SK-N-SH (cell line): ENCODE measurements around the gene FRRS1L. TPM values are rescaled to one million over a fixed set of nuclear protein-coding genes. Genes with fewer than 3 reads are reported as not detected.

Experiments used
- CTCF ChIA-PET: fragments of 300-600, 350-600 bp; formaldehyde crosslinking; extraction: SDS; loops from one replicate; lab custom pipeline; 2021; lab: Yijun Ruan, JAX
- POLR2A ChIA-PET: fragments of 350-600 bp; sonication (Branson Sonifier 250); formaldehyde crosslinking; extraction: SDS; loops from one replicate; lab custom pipeline; 2020; ENCODE audit warnings: antibody characterized with exemption, inconsistent platforms; lab: Yijun Ruan, JAX
- DNase-seq: peaks from one replicate; pipeline ENCODE4 v3.0.0; 2012
- H2AFZ ChIP-seq: fragments of 200-600 bp; sonication (generic); 2 replicates; pipeline ENCODE4 v1.8.1; 2016; ENCODE audit warnings: antibody characterized with exemption, mild to moderate bottlenecking, low read depth
- H3F3A ChIP-seq: fragments of 200-600 bp; sonication (generic); replicated peaks from 2 replicates; pipeline ENCODE3; 2016; ENCODE audit warnings: antibody characterized with exemption, mild to moderate bottlenecking; ENCODE audit not compliant: insufficient read depth
- H3K27ac ChIP-seq, 2 experiments: fragments of 200-500 bp in 1 of 2; fragments of 200-600 bp in 1 of 2; sonication (Bioruptor generic) in 1 of 2; sonication (generic), shearing (Covaris generic) in 1 of 2; 2 replicates each; pipeline versions ENCODE4 v1.5.1 to v1.6.1; 2014 to 2016; ENCODE audit warnings: low read depth in 2 of 2, inconsistent platforms in 1 of 2, low read length in 1 of 2, mild to moderate bottlenecking in 1 of 2, mixed read lengths in 1 of 2
- H3K27me3 ChIP-seq: fragments of 200-600 bp; sonication (generic), shearing (Covaris generic); 2 replicates; pipeline ENCODE4 v1.6.1; 2016; ENCODE audit warnings: mixed run types; ENCODE audit not compliant: insufficient read depth
- H3K36me3 ChIP-seq, 2 experiments: fragments of 200-500 bp in 1 of 2; fragments of 200-600 bp in 1 of 2; sonication (Bioruptor generic) in 1 of 2; sonication (generic) in 1 of 2; replicated peaks in 1 of 2; 2 replicates each; pipeline versions ENCODE3 to v1.5.1; 2014 to 2016; ENCODE audit warnings: low read length in 1 of 2, mild to moderate bottlenecking in 1 of 2; ENCODE audit not compliant: insufficient read depth in 2 of 2, control insufficient read depth in 1 of 2
- H3K4me1 ChIP-seq, 2 experiments: fragments of 200-500 bp in 1 of 2; fragments of 200-600 bp in 1 of 2; sonication (Bioruptor generic) in 1 of 2; sonication (generic), shearing (Covaris generic) in 1 of 2; 2 replicates each; pipeline versions ENCODE4 v1.5.1 to v1.6.1; 2014 to 2016; ENCODE audit warnings: low read depth in 1 of 2, low read length in 1 of 2, mixed run types in 1 of 2; ENCODE audit not compliant: insufficient read depth in 2 of 2, control insufficient read depth in 1 of 2
- H3K4me2 ChIP-seq: fragments of 200-600 bp; sonication (generic), shearing (Covaris generic); 2 replicates; pipeline ENCODE4 v1.6.1; 2017; ENCODE audit warnings: mixed run types
- H3K4me3 ChIP-seq, 2 experiments: fragments of 200-500 bp in 1 of 2; fragments of 200-600 bp in 1 of 2; sonication (Bioruptor generic) in 1 of 2; sonication (generic), shearing (Covaris generic) in 1 of 2; 2 replicates each; pipeline versions ENCODE4 v1.5.1 to v1.8.1; 2014 to 2016; ENCODE audit warnings: low read depth in 2 of 2, inconsistent platforms in 1 of 2, low read length in 1 of 2, mild to moderate bottlenecking in 1 of 2, mixed read lengths in 1 of 2, moderate library complexity in 1 of 2
- H3K79me2 ChIP-seq: fragments of 200-600 bp; sonication (generic); 2 replicates; pipeline ENCODE4 v1.8.1; 2017; ENCODE audit warnings: mild to moderate bottlenecking; ENCODE audit not compliant: insufficient read depth
- H3K9ac ChIP-seq: fragments of 200-600 bp; sonication (generic); 2 replicates; pipeline ENCODE4 v1.6.1; 2017; ENCODE audit warnings: mixed run types
- H3K9me2 ChIP-seq: fragments of 200-600 bp; sonication (generic); 2 replicates; pipeline ENCODE4 v1.6.1; 2017; ENCODE audit warnings: mixed run types
- H3K9me3 ChIP-seq: fragments of 200-600 bp; sonication (generic); 2 replicates; pipeline ENCODE4 v1.6.1; 2017; ENCODE audit warnings: mixed run types, mild to moderate bottlenecking, moderate library complexity
- H4K20me1 ChIP-seq: fragments of 200-600 bp; sonication (generic); 2 replicates; pipeline ENCODE4 v1.6.1; 2017; ENCODE audit warnings: mild to moderate bottlenecking, mixed run types; ENCODE audit not compliant: insufficient read depth
- CHD2 ChIP-seq: fragments of 150-350 bp; IDR thresholded peaks from 2 replicates; pipeline ENCODE4 v1.6.1; 2018; ENCODE audit warnings: low read length; ENCODE audit not compliant: partially characterized antibody
- CTCF ChIP-seq: fragments of 200-600 bp; sonication (generic); IDR thresholded peaks from 2 replicates; pipeline ENCODE4 v1.6.1; 2017; ENCODE audit warnings: antibody characterized with exemption, mild to moderate bottlenecking, moderate library complexity
- EP300 ChIP-seq, 2 experiments: IDR thresholded peaks; 2 replicates each; pipeline versions ENCODE4 v1.4.0 to v1.6.1; 2012; ENCODE audit warnings: borderline replicate concordance in 1 of 2, low read depth in 1 of 2, low read length in 1 of 2
- FOXJ3 ChIP-seq: sonication (generic); formaldehyde crosslinking; IDR thresholded peaks from 2 replicates; pipeline ENCODE4 v1.5.1; 2020; ENCODE audit warnings: mild to moderate bottlenecking, missing genetic modification reagents
- FOXM1 ChIP-seq: IDR thresholded peaks from 2 replicates; pipeline ENCODE4 v1.4.0; 2012; ENCODE audit warnings: low read depth, mild to moderate bottlenecking
- MAX ChIP-seq: IDR thresholded peaks from 2 replicates; pipeline ENCODE4 v1.4.0; 2012; ENCODE audit warnings: low read depth
- NFIC ChIP-seq: IDR thresholded peaks from 2 replicates; pipeline ENCODE4 v1.4.0; 2012; ENCODE audit warnings: borderline replicate concordance
- NRF1 ChIP-seq: IDR thresholded peaks from 2 replicates; pipeline ENCODE4 v1.6.1; 2012; ENCODE audit warnings: low read depth, mild to moderate bottlenecking, low read length
- PBX3 ChIP-seq: IDR thresholded peaks from 2 replicates; pipeline ENCODE4; 2012
- RFX5 ChIP-seq: IDR thresholded peaks from 2 replicates; pipeline ENCODE4 v1.6.1; 2012; ENCODE audit warnings: mild to moderate bottlenecking, improper control_type of control experiment, low read length
- RXRA ChIP-seq: IDR thresholded peaks from 2 replicates; pipeline ENCODE4 v1.4.0; 2012; ENCODE audit warnings: low read depth, mild to moderate bottlenecking, borderline replicate concordance
- SIN3A ChIP-seq: IDR thresholded peaks from 2 replicates; pipeline ENCODE4 v1.6.1; 2012; ENCODE audit warnings: low read depth, mild to moderate bottlenecking, low read length, moderate library complexity, borderline replicate concordance
- SMC3 ChIP-seq: IDR thresholded peaks from 2 replicates; pipeline ENCODE4 v1.6.1; 2012; ENCODE audit warnings: low read depth, low read length, improper control_type of control experiment
- TAF1 ChIP-seq: IDR thresholded peaks from 2 replicates; pipeline ENCODE4 v1.6.1; 2012; ENCODE audit warnings: low read depth, mild to moderate bottlenecking, low read length, moderate library complexity, borderline replicate concordance
- TCF12 ChIP-seq: IDR thresholded peaks from 2 replicates; pipeline ENCODE4 v1.4.0; 2012
- TEAD4 ChIP-seq: IDR thresholded peaks from 2 replicates; pipeline ENCODE4 v1.4.0; 2012; ENCODE audit warnings: mild to moderate bottlenecking, borderline replicate concordance; ENCODE audit not compliant: insufficient read depth
- USF1 ChIP-seq: IDR thresholded peaks from 2 replicates; pipeline ENCODE4 v1.4.0; 2012; ENCODE audit warnings: low read depth, borderline replicate concordance
- ZBTB33 ChIP-seq: IDR thresholded peaks from 2 replicates; pipeline ENCODE4 v1.4.0; 2012; ENCODE audit warnings: low read depth, borderline replicate concordance
- WGBS: methylation state at CpG from one replicate; pipeline ENCODE4 v1.1.6; 2017; ENCODE audit warnings: low lambda C conversion rate; 5-methylcytosine and 5-hydroxymethylcytosine counted together
- polyA plus RNA-seq, 3 experiments: library from polyadenylated mRNA; depleted of rRNA; stranded (reverse); fragments of >200 nt; gene quantifications; 2 replicates each; pipeline ENCODE4 v1.2.3, GENCODE V29; 2012

Gene FRRS1L
- polyA plus RNA-seq, 1 of the 3 experiments (the other 2 are of a cell fraction), result 3.7 TPM

- Histone ChIP-seq H2AFZ (no peak overlapping the region), H3K4me2 (no peak overlapping the region), H3K9me3 (no peaks in the 10 kb centered on the region), H3K9me2 (no peaks in the 10 kb centered on the region), H3K4me3 (no peak overlapping the region), H3K4me1 (peaks cover 0 to 12% of the 10 kb centered on the region in 2 experiments; a peak in 1 of 4 replicates), H3K9ac (no peak overlapping the region), H3K79me2 (no peaks in the 10 kb centered on the region), H3F3A (no peaks in the 10 kb centered on the region), H4K20me1 (no peaks in the 10 kb centered on the region), H3K36me3 (no peaks in the 10 kb centered on the region), H3K27ac (no peak overlapping the region), H3K27me3 (no peaks in the 10 kb centered on the region)
- CTCF ChIA-PET, result no interaction called here
- no peak for TF ChIP-seq RXRA
- TF ChIP-seq CTCF, result no peak
- TF ChIP-seq NRF1, result no peak
- no peak for TF ChIP-seq CHD2
- TF ChIP-seq SMC3, result no peak
- no peak for TF ChIP-seq FOXJ3 (CRISPR knock-in tag)
- no peak for TF ChIP-seq EP300 (IDR thresholded peaks at IDR 0.05; ENCODE audit: borderline replicate concordance in 1 of 2, low read depth in 1 of 2, low read length in 1 of 2)
- TF ChIP-seq SIN3A, result no peak
- TF ChIP-seq TCF12, result no peak
- no peak for TF ChIP-seq FOXM1
- TF ChIP-seq ZBTB33, result no peak
- POLR2A ChIA-PET, result no interaction called here
- 66% methylated on average over 3 of the region's 3 CpGs for WGBS
- DNase-seq, result no peak
These were observed 4.4 kb downstream of the FRRS1L start for GRCh38 chr9:109162677-109163076.

- POLR2A ChIA-PET, result no interaction called here
- H2AFZ ChIP-seq, result no peak overlapping the region
- peaks cover 0 to 7% of the 10 kb centered on the region in 2 experiments; a peak in 1 of 4 replicates for H3K4me1 ChIP-seq
- H3K4me3 ChIP-seq, result no peak overlapping the region
- 79% methylated on average over 3 of the region's 3 CpGs for WGBS
- no peak overlapping the region for H3K4me2 ChIP-seq
- no peaks in the 10 kb centered on the region for H4K20me1 ChIP-seq
- TF ChIP-seq NFIC (no peak), TAF1 (no peak), RFX5 (no peak), MAX (no peak), TEAD4 (no peak), USF1 (no peak), PBX3 (no peak)
- no peak for DNase-seq
- CTCF ChIA-PET, result no interaction called here
- H3K9me2 ChIP-seq, result no peaks in the 10 kb centered on the region
- H3K9me3 ChIP-seq, result no peaks in the 10 kb centered on the region
- no peaks in the 10 kb centered on the region for H3F3A ChIP-seq
- H3K27me3 ChIP-seq, result no peaks in the 10 kb centered on the region
- no peaks in the 10 kb centered on the region for H3K79me2 ChIP-seq
- H3K27ac ChIP-seq, result no peak overlapping the region
- no peaks in the 10 kb centered on the region for H3K36me3 ChIP-seq
- no peak overlapping the region for H3K9ac ChIP-seq
These were observed 5.6 kb downstream of the FRRS1L start for GRCh38 chr9:109161471-109161870.
